ENCODE measurements around the gene TTLL11.
A peak's percentile ranks its signal among the peaks of the same experiment; 100 is the strongest.
"Not testable (repeated sequence)": the region's sequence is repeated elsewhere in the genome, so short reads cannot be mapped to it uniquely, and the experiment has no call there.

The TTLL11 gene

GRCh38 chr9:122118343-122119165 is 25.4 kb upstream of the TTLL11 start:
- Mint-ChIP-seq H3K36me3 (no peaks in the 10 kb centered on the region), H3K9me3 (no peaks in the 10 kb centered on the region), H3K4me1 (no peaks in the 10 kb centered on the region), H3K27me3 (no peaks in the 10 kb centered on the region), H3K27ac (no peak overlapping the region), H3K4me3 (no peak overlapping the region)

GRCh38 chr9:122117241-122117640 is 24.1 kb upstream of the TTLL11 start:
- not testable (repeated sequence) for H3K27me3 Mint-ChIP-seq, H3K27ac Mint-ChIP-seq, H3K9me3 Mint-ChIP-seq, H3K36me3 Mint-ChIP-seq, H3K4me1 Mint-ChIP-seq, H3K4me3 Mint-ChIP-seq

GRCh38 chr9:122116448-122117173 is 23.5 kb upstream of the TTLL11 start:
- H3K4me3 Mint-ChIP-seq: no peak overlapping the region
- no peaks in the 10 kb centered on the region for H3K9me3 Mint-ChIP-seq
- H3K27ac Mint-ChIP-seq: no peak overlapping the region

GRCh38 chr9:122116040-122116439 is 22.9 kb upstream of the TTLL11 start:
- Mint-ChIP-seq H3K4me1 (no peaks in the 10 kb centered on the region), H3K4me3 (no peak overlapping the region), H3K36me3 (no peaks in the 10 kb centered on the region), H3K27me3 (no peaks in the 10 kb centered on the region), H3K27ac (no peak overlapping the region), H3K9me3 (no peaks in the 10 kb centered on the region)

More at GRCh38 chr9:122116448-122117173, 23.5 kb upstream of the TTLL11 start:
- H3K27me3 Mint-ChIP-seq: no peaks in the 10 kb centered on the region
- no peaks in the 10 kb centered on the region for H3K36me3 Mint-ChIP-seq
- H3K4me1 Mint-ChIP-seq: no peaks in the 10 kb centered on the region

- Mint-ChIP-seq H3K9me3 (no peaks in the 10 kb centered on the region), H3K27me3 (no peaks in the 10 kb centered on the region), H3K27ac (no peak overlapping the region), H3K4me3 (no peak overlapping the region), H3K4me1 (no peaks in the 10 kb centered on the region), H3K36me3 (no peaks in the 10 kb centered on the region)
These were observed 22.3 kb upstream of the TTLL11 start for GRCh38 chr9:122115176-122116035.

GRCh38 chr9:122113574-122113973 is 20.5 kb upstream of the TTLL11 start:
- Mint-ChIP-seq H3K36me3 (no peaks in the 10 kb centered on the region), H3K27ac (peak overlapping the region; percentile 80), H3K4me3 (no peak overlapping the region), H3K27me3 (no peaks in the 10 kb centered on the region), H3K4me1 (no peaks in the 10 kb centered on the region), H3K9me3 (no peaks in the 10 kb centered on the region)

GRCh38 chr9:122112238-122112637 is 19.1 kb upstream of the TTLL11 start:
- no peak overlapping the region for H3K4me3 Mint-ChIP-seq
- no peaks in the 10 kb centered on the region for H3K27me3 Mint-ChIP-seq
- no peaks in the 10 kb centered on the region for H3K9me3 Mint-ChIP-seq
- H3K27ac Mint-ChIP-seq: peak overlapping the region; percentile 12
- no peaks in the 10 kb centered on the region for H3K36me3 Mint-ChIP-seq
- no peaks in the 10 kb centered on the region for H3K4me1 Mint-ChIP-seq

- H3K27me3 Mint-ChIP-seq: no peaks in the 10 kb centered on the region
- H3K9me3 Mint-ChIP-seq: no peaks in the 10 kb centered on the region
- no peaks in the 10 kb centered on the region for H3K4me1 Mint-ChIP-seq
- no peak overlapping the region for H3K27ac Mint-ChIP-seq
- H3K36me3 Mint-ChIP-seq: no peaks in the 10 kb centered on the region
- no peak overlapping the region for H3K4me3 Mint-ChIP-seq
These were observed 18.4 kb upstream of the TTLL11 start for GRCh38 chr9:122111413-122112085.

GRCh38 chr9:122110100-122110833 is 17.2 kb upstream of the TTLL11 start:
- no peaks in the 10 kb centered on the region for H3K4me1 Mint-ChIP-seq
- H3K27ac Mint-ChIP-seq: no peak overlapping the region
- H3K27me3 Mint-ChIP-seq: no peaks in the 10 kb centered on the region
- H3K36me3 Mint-ChIP-seq: no peaks in the 10 kb centered on the region
- no peak overlapping the region for H3K4me3 Mint-ChIP-seq
- no peaks in the 10 kb centered on the region for H3K9me3 Mint-ChIP-seq

GRCh38 chr9:122109035-122109813 is 16.1 kb upstream of the TTLL11 start:
- Mint-ChIP-seq H3K4me3 (no peak overlapping the region), H3K27me3 (no peaks in the 10 kb centered on the region), H3K36me3 (peaks cover under 1% of the 10 kb centered on the region), H3K9me3 (peaks cover under 1% of the 10 kb centered on the region), H3K27ac (no peak overlapping the region), H3K4me1 (no peaks in the 10 kb centered on the region)

- peaks cover 6% of the 10 kb centered on the region for H3K36me3 Mint-ChIP-seq
- no peak overlapping the region for H3K27ac Mint-ChIP-seq
- no peaks in the 10 kb centered on the region for H3K27me3 Mint-ChIP-seq
- H3K4me1 Mint-ChIP-seq: no peaks in the 10 kb centered on the region
- H3K9me3 Mint-ChIP-seq: peaks cover 7% of the 10 kb centered on the region
- H3K4me3 Mint-ChIP-seq: no peak overlapping the region
These were observed 14.2 kb upstream of the TTLL11 start for GRCh38 chr9:122107291-122107805.

GRCh38 chr9:122106576-122106975 is 13.5 kb upstream of the TTLL11 start:
- no peaks in the 10 kb centered on the region for H3K4me1 Mint-ChIP-seq
- H3K27ac Mint-ChIP-seq: no peak overlapping the region

GRCh38 chr9:122103985-122104384 is 10.9 kb upstream of the TTLL11 start:
- H3K27me3 Mint-ChIP-seq: peaks cover 2% of the 10 kb centered on the region
- H3K27ac Mint-ChIP-seq: no peak overlapping the region
- peaks cover 6% of the 10 kb centered on the region for H3K36me3 Mint-ChIP-seq
- peaks cover 7% of the 10 kb centered on the region for H3K9me3 Mint-ChIP-seq
- H3K4me1 Mint-ChIP-seq: peaks cover 7% of the 10 kb centered on the region
- no peak overlapping the region for H3K4me3 Mint-ChIP-seq

More at GRCh38 chr9:122106576-122106975, 13.5 kb upstream of the TTLL11 start:
- Mint-ChIP-seq H3K36me3 (peaks cover 6% of the 10 kb centered on the region), H3K4me3 (no peak overlapping the region), H3K9me3 (peaks cover 7% of the 10 kb centered on the region), H3K27me3 (no peaks in the 10 kb centered on the region)

- Mint-ChIP-seq H3K27ac (no peak overlapping the region), H3K36me3 (peaks cover 6% of the 10 kb centered on the region), H3K9me3 (peaks cover 7% of the 10 kb centered on the region), H3K4me3 (no peak overlapping the region), H3K27me3 (peaks cover 2% of the 10 kb centered on the region), H3K4me1 (peaks cover 7% of the 10 kb centered on the region)
These were observed 9.0 kb upstream of the TTLL11 start for GRCh38 chr9:122102156-122102555.

Data from activated naive CD4-positive, alpha-beta T cell treated with anti-CD3 and anti-CD28 coated beads, Interleukin-2, amount 50 U/mL, for 24 hours (primary cell).